GM12872 (cell line): ENCODE data around the gene SLC25A13.

Experiments
- CTCF ChIP-seq: IDR thresholded peaks from 3 replicates; pipeline ENCODE4 v1.5.1; 2011; ENCODE audit warnings: low read depth, mild to moderate bottlenecking, low read length, moderate library complexity; ENCODE audit not compliant: insufficient read depth

Gene SLC25A13

GRCh38 chr7:96321031-96321657 is 754 bp downstream of the SLC25A13 start:
- no peak for TF ChIP-seq CTCF

GRCh38 chr7:96320442-96320841 is 1.5 kb downstream of the SLC25A13 start:
- no peak for TF ChIP-seq CTCF

GRCh38 chr7:96319439-96319838 is 2.5 kb downstream of the SLC25A13 start:
- TF ChIP-seq CTCF: no peak

- TF ChIP-seq CTCF: no peak
These were observed 4.9 kb downstream of the SLC25A13 start for GRCh38 chr7:96316949-96317348.

- no peak for TF ChIP-seq CTCF
These were observed 6.8 kb downstream of the SLC25A13 start for GRCh38 chr7:96315125-96315512.

- no peak for TF ChIP-seq CTCF
These were observed 7.3 kb downstream of the SLC25A13 start for GRCh38 chr7:96314402-96315124.

GRCh38 chr7:96313940-96314339 is 8.0 kb downstream of the SLC25A13 start:
- no peak for TF ChIP-seq CTCF
